AG09309 (cell line): ENCODE data around the gene ZFR.
"Not testable (repeated sequence)": the region's sequence is repeated elsewhere in the genome, so short reads cannot be mapped to it uniquely, and the experiment has no call there.

Experiments
- DNase-seq: peaks from one replicate; pipeline ENCODE4 v3.0.0-alpha.2; 2010; ENCODE audit warnings: low read depth
- H3K4me3 ChIP-seq: 2 replicates; pipeline ENCODE4 v1.5.1; 2011; ENCODE audit warnings: mild to moderate bottlenecking, low read depth, low read length, moderate library complexity; ENCODE audit not compliant: control insufficient read depth
- TF ChIP-seq, protein P1 (sequence below): IDR thresholded peaks from 2 replicates; pipeline ENCODE4 v1.5.1; 2011; ENCODE audit warnings: mild to moderate bottlenecking, low read depth, low read length, inconsistent platforms; ENCODE audit not compliant: insufficient read depth, control insufficient read depth; ENCODE audit errors: missing control alignments

The ZFR gene

DNA sequence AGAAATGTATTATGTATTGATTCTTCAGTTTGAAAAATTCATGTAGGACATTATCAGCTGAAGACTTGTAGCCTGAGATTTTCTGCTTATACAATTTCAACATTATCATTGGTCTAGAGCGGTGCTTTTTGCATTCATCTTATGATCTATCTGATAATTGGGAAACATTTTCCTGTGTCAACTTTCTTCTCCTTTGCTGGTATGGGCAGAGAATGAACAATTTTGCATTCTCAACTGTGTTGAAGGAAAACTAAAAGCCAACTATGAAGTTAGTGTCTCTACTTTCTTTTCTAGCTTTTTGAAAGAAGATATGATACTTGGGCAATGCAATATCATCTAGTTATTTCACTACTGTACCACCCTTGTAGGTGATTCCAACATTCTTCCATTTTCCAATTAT is 10.3 kb downstream of the ZFR start:
- no peak for DNase-seq
- TF ChIP-seq, protein P1, sequence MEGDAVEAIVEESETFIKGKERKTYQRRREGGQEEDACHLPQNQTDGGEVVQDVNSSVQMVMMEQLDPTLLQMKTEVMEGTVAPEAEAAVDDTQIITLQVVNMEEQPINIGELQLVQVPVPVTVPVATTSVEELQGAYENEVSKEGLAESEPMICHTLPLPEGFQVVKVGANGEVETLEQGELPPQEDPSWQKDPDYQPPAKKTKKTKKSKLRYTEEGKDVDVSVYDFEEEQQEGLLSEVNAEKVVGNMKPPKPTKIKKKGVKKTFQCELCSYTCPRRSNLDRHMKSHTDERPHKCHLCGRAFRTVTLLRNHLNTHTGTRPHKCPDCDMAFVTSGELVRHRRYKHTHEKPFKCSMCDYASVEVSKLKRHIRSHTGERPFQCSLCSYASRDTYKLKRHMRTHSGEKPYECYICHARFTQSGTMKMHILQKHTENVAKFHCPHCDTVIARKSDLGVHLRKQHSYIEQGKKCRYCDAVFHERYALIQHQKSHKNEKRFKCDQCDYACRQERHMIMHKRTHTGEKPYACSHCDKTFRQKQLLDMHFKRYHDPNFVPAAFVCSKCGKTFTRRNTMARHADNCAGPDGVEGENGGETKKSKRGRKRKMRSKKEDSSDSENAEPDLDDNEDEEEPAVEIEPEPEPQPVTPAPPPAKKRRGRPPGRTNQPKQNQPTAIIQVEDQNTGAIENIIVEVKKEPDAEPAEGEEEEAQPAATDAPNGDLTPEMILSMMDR = no peak
- no peak overlapping the region for H3K4me3 ChIP-seq

DNA sequence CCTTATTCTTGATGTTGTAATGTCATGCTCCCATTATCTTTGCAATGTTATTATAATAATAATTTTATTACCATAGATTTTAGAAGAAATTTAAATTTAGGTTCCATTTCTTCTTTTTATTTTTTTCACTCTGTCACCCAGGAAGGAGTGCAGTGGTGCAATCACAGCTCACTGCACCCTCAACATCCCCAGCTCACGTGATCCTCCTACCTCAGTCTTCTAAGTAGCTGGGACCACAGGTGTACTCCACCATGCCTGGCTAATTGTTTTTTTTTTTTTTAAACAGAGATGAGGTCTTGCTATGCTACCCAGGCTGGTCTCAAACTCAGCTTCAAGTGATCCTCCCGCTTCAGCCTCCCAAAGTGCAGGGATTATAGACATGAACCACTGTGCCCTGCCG is 11.9 kb downstream of the ZFR start:
- no peak for DNase-seq
- no peak overlapping the region for H3K4me3 ChIP-seq
- TF ChIP-seq, protein P1 = no peak

DNA sequence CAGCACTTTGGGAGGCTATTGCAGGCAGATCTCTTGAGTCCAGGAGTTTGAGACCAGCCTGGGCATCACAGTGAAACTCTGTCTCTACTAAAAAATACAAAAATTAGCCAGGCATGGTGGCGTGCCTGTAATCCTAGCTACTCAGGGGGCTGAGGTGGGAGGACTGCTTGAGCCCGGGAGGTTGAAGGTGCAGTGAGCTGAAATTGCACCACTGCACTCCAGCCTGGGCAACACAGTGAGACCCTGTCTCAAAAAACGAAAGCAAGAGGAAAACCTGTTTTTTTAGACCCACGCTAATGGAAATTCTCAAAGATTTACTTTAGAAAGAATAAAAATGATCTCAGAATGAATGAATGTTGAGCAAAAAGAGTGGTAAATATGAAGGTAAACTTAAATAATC is 13.7 kb downstream of the ZFR start:
- not testable (repeated sequence) for DNase-seq, H3K4me3 ChIP-seq

DNA sequence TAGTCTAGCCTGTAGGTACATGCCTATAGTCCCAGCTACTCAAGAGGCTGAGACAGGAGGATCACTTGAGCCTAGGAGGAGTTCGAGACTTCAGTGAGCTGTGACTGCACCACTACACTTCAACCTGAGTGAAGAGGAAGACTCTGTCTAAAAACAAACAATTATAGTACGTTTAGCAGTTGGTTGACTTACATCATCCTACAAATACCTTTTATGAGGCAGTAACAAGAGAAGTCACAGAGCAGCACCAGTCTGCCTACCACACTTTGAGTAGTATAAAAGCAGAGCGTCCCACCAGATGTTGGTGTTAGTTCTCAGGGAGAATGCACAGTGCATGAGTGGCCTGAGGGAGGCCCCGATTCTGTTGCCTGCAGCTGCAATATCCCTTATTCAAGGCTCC is 16.1 kb downstream of the ZFR start:
- TF ChIP-seq, protein P1 = no peak
- no peak overlapping the region for H3K4me3 ChIP-seq
- DNase-seq = no peak

DNA sequence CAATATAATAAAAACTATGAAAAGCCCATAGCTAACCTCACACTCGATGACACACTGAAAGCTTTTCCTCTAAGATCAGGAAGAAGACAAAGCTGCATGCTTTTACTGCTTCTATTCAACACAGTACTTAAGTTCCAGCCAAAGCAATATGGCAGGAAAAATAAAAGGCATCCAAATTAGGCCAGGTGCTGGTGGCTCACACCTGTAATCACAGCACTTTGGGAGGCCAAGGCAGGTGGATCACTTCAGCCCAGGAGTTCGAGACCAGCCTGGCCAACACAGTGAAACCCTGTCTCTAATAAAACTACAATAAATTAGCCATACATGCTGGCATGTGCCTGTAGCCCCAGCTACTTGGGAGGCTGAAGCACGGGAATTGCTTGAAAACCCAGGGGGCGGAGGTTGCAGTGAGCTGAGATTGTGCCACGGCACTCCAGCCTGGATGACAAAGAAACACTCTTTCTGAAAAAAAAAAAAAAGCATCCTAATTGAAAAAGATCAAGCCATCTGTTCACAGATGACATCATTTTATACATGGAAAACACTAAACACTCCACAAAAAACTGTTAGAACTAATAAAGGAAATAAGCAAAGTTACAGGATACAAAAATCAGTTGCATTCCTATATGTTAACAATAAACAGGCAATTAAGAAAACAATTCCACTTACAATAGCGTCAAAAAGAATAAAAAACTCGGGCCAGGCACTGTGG is 17.9 kb downstream of the ZFR start:
- TF ChIP-seq, protein P1 = no peak
- no peak for DNase-seq
- no peak overlapping the region for H3K4me3 ChIP-seq

DNA sequence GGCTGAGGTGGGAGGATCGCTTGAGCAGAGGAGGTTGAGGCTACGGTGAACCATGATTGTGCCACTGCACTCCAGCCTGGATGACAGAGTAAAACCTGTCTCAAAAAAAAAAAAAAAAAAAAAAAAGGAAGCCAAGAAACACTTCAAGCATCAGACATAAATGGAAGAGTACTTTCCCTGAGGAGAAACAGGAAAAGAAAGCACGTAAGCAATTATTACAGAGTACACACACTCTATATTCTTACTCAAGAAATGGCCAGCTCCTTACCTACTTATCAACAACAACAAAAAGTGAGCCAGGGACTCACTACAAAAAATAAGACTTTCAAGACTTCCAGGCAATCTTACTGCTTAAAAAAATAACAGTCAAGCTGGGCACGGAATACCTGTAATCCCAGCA is 21.8 kb downstream of the ZFR start:
- no peak overlapping the region for H3K4me3 ChIP-seq
- DNase-seq = no peak
- TF ChIP-seq, protein P1 = no peak

DNA sequence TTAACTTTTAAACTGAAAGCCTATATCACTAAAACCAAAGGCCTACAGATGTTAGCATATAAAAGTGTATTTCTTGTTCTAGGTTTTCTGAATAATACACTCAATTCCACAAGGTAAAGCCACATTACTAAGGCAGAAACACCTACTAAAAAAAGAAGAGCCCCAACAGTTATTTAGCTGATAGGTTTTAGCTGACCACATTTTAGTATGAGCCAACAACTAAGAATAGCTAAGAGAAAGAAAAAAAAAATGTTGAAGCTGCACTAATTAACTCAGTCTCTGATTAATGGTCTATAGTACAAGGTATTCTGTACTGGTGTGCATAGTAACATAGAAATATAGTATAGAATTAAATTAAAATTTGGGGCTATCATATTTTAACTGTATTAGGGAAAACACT is 23.5 kb downstream of the ZFR start:
- no peak for DNase-seq

More for the DNA sequence above, 23.5 kb downstream of the ZFR start:
- H3K4me3 ChIP-seq = no peak overlapping the region
- TF ChIP-seq, protein P1 = no peak
